ENCODE data around the gene CARD14.

CARD14 gene

GRCh38 chr17:80137131-80137530, 32.7 kb upstream of the CARD14 start:
- H3K4me1 ChIP-seq (ENCODE audit: control insufficient read depth, low read depth, low read length) = no peaks in the 10 kb centered on the region
- peaks cover 96% of the 10 kb centered on the region for H3K36me3 ChIP-seq (ENCODE audit: control insufficient read depth, low read depth, low read length)
- no peaks in the 10 kb centered on the region for H3K27me3 ChIP-seq (ENCODE audit: control insufficient read depth, insufficient read depth, low read length)
- H3K9me3 ChIP-seq (ENCODE audit: control insufficient read depth, low read depth, low read length) = no peaks in the 10 kb centered on the region
- no peak overlapping the region for H3K4me3 ChIP-seq (ENCODE audit: low read length)
- no peak overlapping the region for H3K27ac ChIP-seq (ENCODE audit: low read length)
- H3K9ac ChIP-seq (ENCODE audit: low read length) = no peak overlapping the region

DNA sequence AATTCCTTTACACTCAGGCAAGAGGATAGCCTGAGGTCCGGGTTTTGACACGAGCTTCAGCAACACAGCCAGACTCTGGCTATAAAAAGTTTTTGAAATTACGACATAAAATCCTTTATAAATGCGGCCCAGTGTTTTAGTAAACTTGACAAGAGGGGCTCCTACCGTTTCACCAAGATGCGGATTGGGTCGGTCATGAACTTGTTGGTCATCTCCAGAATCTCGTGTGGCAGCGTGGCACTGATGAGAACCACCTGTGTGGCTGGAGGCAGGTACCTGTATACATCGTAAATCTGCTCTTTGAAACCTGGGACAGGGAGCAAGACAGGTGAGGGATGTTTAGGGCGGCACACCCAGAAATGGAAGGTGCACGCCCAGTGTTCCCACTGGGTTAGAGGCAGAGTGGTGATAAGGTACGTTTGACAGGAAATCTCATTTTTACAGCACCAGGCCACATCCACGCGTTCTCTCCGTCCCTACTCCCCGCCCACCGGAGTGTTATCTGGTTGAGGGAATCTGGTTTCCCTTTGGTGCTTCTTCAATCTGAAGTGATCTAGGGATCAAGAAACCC, 30.9 kb upstream of the CARD14 start:
- no peak overlapping the region for H3K9ac ChIP-seq (ENCODE audit: low read length)
- no peaks in the 10 kb centered on the region for H3K27me3 ChIP-seq (ENCODE audit: control insufficient read depth, insufficient read depth, low read length)
- H3K36me3 ChIP-seq (ENCODE audit: control insufficient read depth, low read depth, low read length) = peaks cover 99% of the 10 kb centered on the region
- no peak overlapping the region for H3K27ac ChIP-seq (ENCODE audit: low read length)
- no peaks in the 10 kb centered on the region for H3K4me1 ChIP-seq (ENCODE audit: control insufficient read depth, low read depth, low read length)
- H3K4me3 ChIP-seq (ENCODE audit: low read length) = no peak overlapping the region
- no peaks in the 10 kb centered on the region for H3K9me3 ChIP-seq (ENCODE audit: control insufficient read depth, low read depth, low read length)

- Histone ChIP-seq H3K9ac (ENCODE audit: low read length) (no peak overlapping the region), H3K36me3 (ENCODE audit: control insufficient read depth, low read depth, low read length) (peaks cover 81% of the 10 kb centered on the region), H3K27ac (ENCODE audit: low read length) (no peak overlapping the region), H3K4me1 (ENCODE audit: control insufficient read depth, low read depth, low read length) (peaks cover 6% of the 10 kb centered on the region), H3K9me3 (ENCODE audit: control insufficient read depth, low read depth, low read length) (no peaks in the 10 kb centered on the region), H3K27me3 (ENCODE audit: control insufficient read depth, insufficient read depth, low read length) (no peaks in the 10 kb centered on the region), H3K4me3 (ENCODE audit: low read length) (no peak overlapping the region)
These were observed 28.2 kb upstream of the CARD14 start for GRCh38 chr17:80141463-80142165.

DNA sequence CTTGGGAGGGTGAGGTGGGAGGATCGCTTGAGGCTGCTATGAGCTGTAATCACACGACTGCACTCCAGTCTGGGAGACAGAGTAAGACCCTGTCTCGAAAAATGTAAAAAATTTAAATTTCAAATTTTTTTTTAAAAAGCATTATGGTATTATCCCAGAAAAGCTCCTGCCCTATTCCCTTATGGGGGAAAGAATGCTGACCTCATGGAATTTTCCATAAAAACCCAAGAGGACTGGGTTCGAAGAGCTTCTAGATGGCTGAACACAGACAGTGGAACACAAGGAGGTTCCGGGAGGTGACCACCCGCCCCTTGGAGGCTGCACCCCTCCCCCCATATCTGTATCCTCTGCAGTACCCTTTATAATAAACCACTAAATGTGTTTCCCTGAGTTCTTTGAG, 26.9 kb upstream of the CARD14 start:
- H3K36me3 ChIP-seq (ENCODE audit: control insufficient read depth, low read depth, low read length) = peaks cover 68% of the 10 kb centered on the region
- no peak overlapping the region for H3K27ac ChIP-seq (ENCODE audit: low read length)
- H3K9me3 ChIP-seq (ENCODE audit: control insufficient read depth, low read depth, low read length) = no peaks in the 10 kb centered on the region
- peaks cover 6% of the 10 kb centered on the region for H3K4me1 ChIP-seq (ENCODE audit: control insufficient read depth, low read depth, low read length)
- H3K27me3 ChIP-seq (ENCODE audit: control insufficient read depth, insufficient read depth, low read length) = no peaks in the 10 kb centered on the region
- no peak overlapping the region for H3K4me3 ChIP-seq (ENCODE audit: low read length)
- no peak overlapping the region for H3K9ac ChIP-seq (ENCODE audit: low read length)

- Histone ChIP-seq H3K4me3 (ENCODE audit: low read length) (peak overlapping the region; percentile 86), H3K27ac (ENCODE audit: low read length) (no peak overlapping the region), H3K36me3 (ENCODE audit: control insufficient read depth, low read depth, low read length) (peaks cover 44% of the 10 kb centered on the region), H3K27me3 (ENCODE audit: control insufficient read depth, insufficient read depth, low read length) (no peaks in the 10 kb centered on the region), H3K9ac (ENCODE audit: low read length) (peak overlapping the region; percentile 83), H3K4me1 (ENCODE audit: control insufficient read depth, low read depth, low read length) (peaks cover 6% of the 10 kb centered on the region), H3K9me3 (ENCODE audit: control insufficient read depth, low read depth, low read length) (no peaks in the 10 kb centered on the region)
These were observed 24.5 kb upstream of the CARD14 start for GRCh38 chr17:80145076-80146075.

DNA sequence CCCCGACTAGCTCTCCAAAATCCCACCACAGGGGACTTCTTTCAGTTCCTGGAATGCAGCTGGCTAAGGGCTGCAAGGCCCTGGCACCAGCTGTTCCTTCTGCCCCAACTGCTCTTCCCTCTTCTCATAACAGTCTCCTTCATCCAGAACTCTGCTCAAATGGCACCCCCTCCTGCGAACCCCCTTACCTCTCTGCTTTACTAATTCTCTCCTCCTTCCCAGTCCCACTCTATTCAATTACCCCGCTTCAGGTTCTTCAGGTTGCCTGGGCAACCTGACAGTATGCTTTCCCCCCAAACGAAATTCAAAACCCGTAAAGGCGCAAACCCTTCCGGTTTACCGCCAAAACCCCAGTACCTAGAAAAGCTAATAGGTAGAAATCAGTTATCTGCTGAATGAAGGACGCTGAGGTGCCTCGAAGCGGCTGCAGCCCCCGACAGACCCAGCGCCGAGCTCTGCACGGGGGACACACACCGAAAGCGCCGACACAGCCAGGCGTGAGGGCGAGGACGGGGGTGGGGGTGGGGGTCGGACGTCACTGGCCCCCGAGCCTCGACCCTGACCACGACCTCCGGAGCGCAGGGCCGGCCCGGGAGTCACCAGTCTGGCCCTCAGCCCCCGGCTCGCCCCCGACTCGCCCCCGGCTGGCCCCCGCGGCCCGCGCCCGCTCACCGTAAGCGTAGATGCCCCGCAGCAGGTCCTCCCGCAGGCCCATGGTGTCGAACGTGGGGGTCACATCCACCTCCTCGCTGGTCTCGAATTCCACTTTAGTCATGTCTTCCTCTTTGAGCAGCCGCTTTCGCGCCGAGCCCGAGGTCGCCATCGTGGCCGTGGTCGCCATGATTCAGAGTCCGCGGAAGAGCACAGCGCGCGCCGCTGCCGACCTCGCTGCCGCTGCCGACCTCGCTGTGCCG, 23.5 kb upstream of the CARD14 start:
- Histone ChIP-seq H3K9ac (ENCODE audit: low read length) (peak overlapping the region; percentile 83), H3K36me3 (ENCODE audit: control insufficient read depth, low read depth, low read length) (peaks cover 34% of the 10 kb centered on the region), H3K27ac (ENCODE audit: low read length) (no peak overlapping the region), H3K4me1 (ENCODE audit: control insufficient read depth, low read depth, low read length) (peaks cover 6% of the 10 kb centered on the region), H3K9me3 (ENCODE audit: control insufficient read depth, low read depth, low read length) (no peaks in the 10 kb centered on the region), H3K4me3 (ENCODE audit: low read length) (peak overlapping the region; percentile 86), H3K27me3 (ENCODE audit: control insufficient read depth, insufficient read depth, low read length) (no peaks in the 10 kb centered on the region)

GRCh38 chr17:80147035-80147822, 22.6 kb upstream of the CARD14 start, which contains the start of gene EIF4A3:
TSS of gene EIF4A3 (minus strand) at chr17:80147128. CDS start at chr17:80146961, 167 bp downstream.
- Histone ChIP-seq H3K27ac (ENCODE audit: low read length) (no peak within 1 kb of the TSS), H3K36me3 (ENCODE audit: control insufficient read depth, low read depth, low read length) (peaks cover 25% of the 10 kb centered on the region), H3K4me1 (ENCODE audit: control insufficient read depth, low read depth, low read length) (peaks cover 7% of the 10 kb centered on the region), H3K9me3 (ENCODE audit: control insufficient read depth, low read depth, low read length) (no peaks in the 10 kb centered on the region), H3K27me3 (ENCODE audit: control insufficient read depth, insufficient read depth, low read length) (no peaks in the 10 kb centered on the region), H3K9ac (ENCODE audit: low read length) (peak within 1 kb of the TSS; percentile 84), H3K4me3 (ENCODE audit: low read length) (peak within 1 kb of the TSS; percentile 86)

DNA sequence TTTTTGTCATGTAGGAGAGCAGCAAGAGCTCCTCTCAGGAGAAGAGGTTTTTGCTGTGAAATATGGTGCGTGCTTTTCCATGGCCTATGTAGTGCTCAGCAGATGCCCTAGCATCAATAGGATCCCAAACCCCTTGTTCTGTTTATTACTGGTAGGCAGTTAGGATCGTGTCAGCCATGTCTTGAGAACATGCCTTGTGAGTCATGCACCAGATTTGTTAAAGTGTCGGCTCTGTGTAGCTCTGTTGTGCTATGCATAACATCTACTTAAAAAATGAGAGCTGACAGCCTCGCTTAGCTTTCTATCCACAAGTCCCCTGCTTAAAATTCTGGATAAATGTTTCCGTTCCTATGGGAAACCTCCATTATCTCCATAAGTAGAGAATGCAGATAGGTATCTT, 18.5 kb upstream of the CARD14 start:
- peaks cover 4% of the 10 kb centered on the region for H3K9me3 ChIP-seq (ENCODE audit: control insufficient read depth, low read depth, low read length)
- H3K9ac ChIP-seq (ENCODE audit: low read length) = no peak overlapping the region
- no peaks in the 10 kb centered on the region for H3K36me3 ChIP-seq (ENCODE audit: control insufficient read depth, low read depth, low read length)
- peaks cover 11% of the 10 kb centered on the region for H3K4me1 ChIP-seq (ENCODE audit: control insufficient read depth, low read depth, low read length)
- H3K27ac ChIP-seq (ENCODE audit: low read length) = no peak overlapping the region
- H3K4me3 ChIP-seq (ENCODE audit: low read length) = no peak overlapping the region
- H3K27me3 ChIP-seq (ENCODE audit: control insufficient read depth, insufficient read depth, low read length) = no peaks in the 10 kb centered on the region

DNA sequence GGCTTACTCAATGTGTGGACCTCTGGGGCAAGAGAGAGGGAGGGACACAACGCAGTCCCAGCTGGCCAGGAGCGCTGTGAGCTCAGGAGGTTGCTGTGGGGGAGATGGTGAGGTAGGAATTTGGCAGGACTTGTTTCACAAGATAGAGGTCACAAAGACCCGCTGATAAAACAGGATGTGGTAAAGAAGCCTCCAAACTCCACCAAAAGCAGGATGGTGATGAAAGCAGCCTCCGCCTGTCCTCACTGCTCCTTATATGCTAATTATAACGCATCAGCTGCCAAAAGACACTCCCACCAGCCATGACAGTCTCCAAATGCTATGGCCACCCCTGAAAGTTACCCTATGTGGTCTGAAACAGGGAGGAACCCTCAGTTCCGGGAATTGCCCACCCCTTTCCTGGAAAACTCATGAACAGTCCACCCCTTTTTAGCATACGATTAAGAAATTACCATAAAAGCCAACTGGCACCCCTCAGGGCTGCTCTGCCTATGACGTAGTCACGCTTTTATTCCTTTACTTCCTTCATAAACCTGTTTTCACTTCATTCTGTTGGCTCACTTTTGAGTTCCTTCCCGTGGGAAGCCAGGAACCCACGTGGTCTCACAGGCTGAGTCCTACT, 17.6 kb upstream of the CARD14 start:
- H3K36me3 ChIP-seq (ENCODE audit: control insufficient read depth, low read depth, low read length) = no peaks in the 10 kb centered on the region
- H3K4me1 ChIP-seq (ENCODE audit: control insufficient read depth, low read depth, low read length) = peaks cover 11% of the 10 kb centered on the region
- H3K9ac ChIP-seq (ENCODE audit: low read length) = no peak overlapping the region
- no peaks in the 10 kb centered on the region for H3K27me3 ChIP-seq (ENCODE audit: control insufficient read depth, insufficient read depth, low read length)
- peaks cover 6% of the 10 kb centered on the region for H3K9me3 ChIP-seq (ENCODE audit: control insufficient read depth, low read depth, low read length)
- H3K4me3 ChIP-seq (ENCODE audit: low read length) = no peak overlapping the region
- no peak overlapping the region for H3K27ac ChIP-seq (ENCODE audit: low read length)

DNA sequence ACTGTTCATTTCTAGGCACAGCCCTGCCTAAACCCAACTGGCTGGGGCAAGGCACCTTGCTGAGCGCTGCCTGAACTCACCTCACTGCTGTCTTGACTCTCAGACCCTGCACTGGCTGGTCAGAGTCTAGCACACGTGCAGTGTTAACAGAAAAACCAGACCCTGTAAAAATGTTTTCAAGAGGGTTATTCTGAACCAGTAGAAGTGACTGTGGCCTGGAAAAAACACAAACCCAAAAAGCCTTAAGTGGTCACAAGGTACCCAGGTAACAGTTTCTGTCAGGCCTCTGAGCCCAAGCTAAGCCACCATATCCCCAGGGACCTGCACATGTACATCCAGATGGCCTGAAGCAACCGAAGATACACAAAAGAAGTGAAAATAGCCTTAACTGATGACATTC, 16.8 kb upstream of the CARD14 start:
- no peak overlapping the region for H3K9ac ChIP-seq (ENCODE audit: low read length)

More for the DNA sequence above, 16.8 kb upstream of the CARD14 start:
- Histone ChIP-seq H3K27ac (ENCODE audit: low read length) (no peak overlapping the region), H3K27me3 (ENCODE audit: control insufficient read depth, insufficient read depth, low read length) (no peaks in the 10 kb centered on the region), H3K4me3 (ENCODE audit: low read length) (no peak overlapping the region), H3K4me1 (ENCODE audit: control insufficient read depth, low read depth, low read length) (peaks cover 11% of the 10 kb centered on the region), H3K36me3 (ENCODE audit: control insufficient read depth, low read depth, low read length) (no peaks in the 10 kb centered on the region), H3K9me3 (ENCODE audit: control insufficient read depth, low read depth, low read length) (peaks cover 11% of the 10 kb centered on the region)
